ENCODE results near the gene QPRT. TPM values are rescaled to one million over a fixed set of nuclear protein-coding genes. Genes with fewer than 3 reads are reported as not detected.

The QPRT gene
- total RNA-seq, 1 experiment from 2014 or later: 0.52 TPM

DNA sequence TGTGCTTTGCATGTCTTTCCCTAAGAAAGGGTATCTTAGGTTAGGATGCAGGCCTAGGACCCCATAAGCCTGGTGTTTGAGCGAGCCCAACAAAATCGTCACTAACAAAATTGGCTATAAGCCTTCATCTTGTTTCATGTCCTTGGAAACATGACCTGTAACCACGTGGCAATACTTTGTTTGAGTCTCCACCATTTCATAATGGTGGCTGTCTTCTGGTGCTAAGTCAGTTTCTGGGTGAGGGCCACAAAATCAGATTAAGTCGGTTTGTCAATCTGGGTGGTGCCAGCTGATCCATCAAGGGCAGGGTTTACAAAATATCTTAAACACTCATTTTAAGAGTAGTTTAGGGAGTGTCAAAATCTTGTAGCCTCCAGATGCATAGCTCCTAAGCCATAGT is 33.8 kb downstream of the QPRT start:
- no peak overlapping the region for H3K4me3 ChIP-seq (replicated peaks in 1 of 2; ENCODE audit: low read depth in 1 of 2, low read length in 2 of 2)
- no peak overlapping the region for H3K4me2 ChIP-seq (ENCODE audit: low read length)
- intact Hi-C loops (cut with micrococcal nuclease): no loop called here
- peak overlapping the region; percentile 29 for H2AFZ ChIP-seq (ENCODE audit: low read depth, low read length, poor library complexity, severe bottlenecking)
- H3K4me1 ChIP-seq (ENCODE audit: control insufficient read depth in 1 of 2, insufficient read depth in 2 of 2, low read length in 2 of 2): peaks cover 5 to 11% of the 10 kb centered on the region in 2 experiments; a peak in 3 of 4 replicates
- no peaks in the 10 kb centered on the region for H3K9me3 ChIP-seq (ENCODE audit: control insufficient read depth in 1 of 2, insufficient read depth in 1 of 2, low read depth in 1 of 2, low read length in 2 of 2)
- no peaks in the 10 kb centered on the region for H4K20me1 ChIP-seq (ENCODE audit: insufficient read depth)
- no peaks in the 10 kb centered on the region for H3K36me3 ChIP-seq (ENCODE audit: control insufficient read depth in 1 of 2, insufficient read depth in 2 of 2, low read length in 2 of 2)
- ChIA-PET POLR2A (no interaction called here), RAD21 (ENCODE audit: low non-redundant PET in 1 of 2, low total read pairs in 2 of 2, uncharacterized antibody in 2 of 2, unreplicated experiment in 2 of 2) (no interaction called here), CTCF (interaction anchor here (1.0 to 1.3 kb wide), 2 partner anchors 12 to 16 kb away, joined by 3 to 5 read pairs; no protein-coding TSS in a partner anchor)
- BruUV-seq (replicated peaks): no TSS peak
- H3K9ac ChIP-seq (ENCODE audit: low read length): no peak overlapping the region
- H3K27ac ChIP-seq (ENCODE audit: low read depth, low read length): no peak overlapping the region
- no peaks in the 10 kb centered on the region for H3K79me2 ChIP-seq (ENCODE audit: insufficient read depth, low read length)
- TF ChIP-seq POLR2A (IDR thresholded peaks at IDR 0.05; ENCODE audit: borderline replicate concordance, extremely low read depth, insufficient read depth, insufficient read length): no peak
- TF ChIP-seq, protein P1, sequence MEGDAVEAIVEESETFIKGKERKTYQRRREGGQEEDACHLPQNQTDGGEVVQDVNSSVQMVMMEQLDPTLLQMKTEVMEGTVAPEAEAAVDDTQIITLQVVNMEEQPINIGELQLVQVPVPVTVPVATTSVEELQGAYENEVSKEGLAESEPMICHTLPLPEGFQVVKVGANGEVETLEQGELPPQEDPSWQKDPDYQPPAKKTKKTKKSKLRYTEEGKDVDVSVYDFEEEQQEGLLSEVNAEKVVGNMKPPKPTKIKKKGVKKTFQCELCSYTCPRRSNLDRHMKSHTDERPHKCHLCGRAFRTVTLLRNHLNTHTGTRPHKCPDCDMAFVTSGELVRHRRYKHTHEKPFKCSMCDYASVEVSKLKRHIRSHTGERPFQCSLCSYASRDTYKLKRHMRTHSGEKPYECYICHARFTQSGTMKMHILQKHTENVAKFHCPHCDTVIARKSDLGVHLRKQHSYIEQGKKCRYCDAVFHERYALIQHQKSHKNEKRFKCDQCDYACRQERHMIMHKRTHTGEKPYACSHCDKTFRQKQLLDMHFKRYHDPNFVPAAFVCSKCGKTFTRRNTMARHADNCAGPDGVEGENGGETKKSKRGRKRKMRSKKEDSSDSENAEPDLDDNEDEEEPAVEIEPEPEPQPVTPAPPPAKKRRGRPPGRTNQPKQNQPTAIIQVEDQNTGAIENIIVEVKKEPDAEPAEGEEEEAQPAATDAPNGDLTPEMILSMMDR (IDR thresholded peaks at IDR 0.05 in 2 of 3, conservative IDR thresholded peaks at IDR 0.05 in 1 of 3; ENCODE audit: borderline replicate concordance in 1 of 3, insufficient read depth in 1 of 3, low read depth in 2 of 3, low read length in 2 of 3): no peak
- TF ChIP-seq JUND (IDR thresholded peaks at IDR 0.05): no peak
- DNase-seq (ENCODE audit: low read depth, low spot score) (no peak), ATAC-seq (no peak)
- H3K27me3 ChIP-seq (ENCODE audit: insufficient read depth, low read length): no peaks in the 10 kb centered on the region
- no peaks in the 10 kb centered on the region for H3K9me2 ChIP-seq (ENCODE audit: insufficient read depth)

DNA sequence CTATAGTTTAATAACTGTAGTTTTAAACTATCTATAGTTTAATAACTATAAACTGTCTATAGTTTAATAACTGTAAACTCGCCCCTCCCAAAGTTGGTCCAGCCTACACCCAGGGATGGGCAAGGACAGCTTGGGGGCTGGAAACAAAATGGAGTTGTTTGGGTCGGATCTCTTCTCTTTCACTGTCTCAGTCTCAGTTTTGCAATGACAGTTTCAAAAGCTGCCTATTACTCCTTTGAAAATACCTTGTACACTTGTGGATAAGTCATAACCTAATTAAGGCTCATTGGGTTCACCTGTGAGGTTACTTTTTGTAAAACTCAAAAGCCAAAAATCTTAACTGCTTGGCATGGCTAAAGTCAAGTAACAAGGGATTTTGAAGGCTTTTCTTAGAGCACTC is 35.4 kb downstream of the QPRT start:
- intact Hi-C loops (cut with micrococcal nuclease): no loop called here
- ChIA-PET POLR2A (no interaction called here), CTCF (interaction anchor here (1.5 to 2.3 kb wide), 2 partner anchors 14 to 15 kb away, joined by 4 to 6 read pairs; no protein-coding TSS in a partner anchor), RAD21 (ENCODE audit: low non-redundant PET in 1 of 2, low total read pairs in 2 of 2, uncharacterized antibody in 2 of 2, unreplicated experiment in 2 of 2) (no interaction called here)
- Histone ChIP-seq H3K9me2 (ENCODE audit: insufficient read depth) (no peaks in the 10 kb centered on the region), H3K9ac (ENCODE audit: low read length) (no peak overlapping the region), H4K20me1 (ENCODE audit: insufficient read depth) (no peaks in the 10 kb centered on the region), H3K27me3 (ENCODE audit: insufficient read depth, low read length) (no peaks in the 10 kb centered on the region), H3K9me3 (ENCODE audit: control insufficient read depth in 1 of 2, insufficient read depth in 1 of 2, low read depth in 1 of 2, low read length in 2 of 2) (no peaks in the 10 kb centered on the region), H3K79me2 (ENCODE audit: insufficient read depth, low read length) (no peaks in the 10 kb centered on the region), H2AFZ (ENCODE audit: low read depth, low read length, poor library complexity, severe bottlenecking) (peak overlapping the region; percentile 89), H3K4me2 (ENCODE audit: low read length) (no peak overlapping the region), H3K36me3 (ENCODE audit: control insufficient read depth in 1 of 2, insufficient read depth in 2 of 2, low read length in 2 of 2) (no peaks in the 10 kb centered on the region), H3K4me1 (ENCODE audit: control insufficient read depth in 1 of 2, insufficient read depth in 2 of 2, low read length in 2 of 2) (peaks cover 5 to 11% of the 10 kb centered on the region in 2 experiments; a peak in 3 of 4 replicates), H3K27ac (ENCODE audit: low read depth, low read length) (no peak overlapping the region), H3K4me3 (replicated peaks in 1 of 2; ENCODE audit: low read depth in 1 of 2, low read length in 2 of 2) (no peak overlapping the region)
- DNase-seq (ENCODE audit: low read depth, low spot score) (no peak), ATAC-seq (no peak)
- no peak for TF ChIP-seq SIN3A (IDR thresholded peaks at IDR 0.05; ENCODE audit: low read depth)
- TF ChIP-seq, protein P2, sequence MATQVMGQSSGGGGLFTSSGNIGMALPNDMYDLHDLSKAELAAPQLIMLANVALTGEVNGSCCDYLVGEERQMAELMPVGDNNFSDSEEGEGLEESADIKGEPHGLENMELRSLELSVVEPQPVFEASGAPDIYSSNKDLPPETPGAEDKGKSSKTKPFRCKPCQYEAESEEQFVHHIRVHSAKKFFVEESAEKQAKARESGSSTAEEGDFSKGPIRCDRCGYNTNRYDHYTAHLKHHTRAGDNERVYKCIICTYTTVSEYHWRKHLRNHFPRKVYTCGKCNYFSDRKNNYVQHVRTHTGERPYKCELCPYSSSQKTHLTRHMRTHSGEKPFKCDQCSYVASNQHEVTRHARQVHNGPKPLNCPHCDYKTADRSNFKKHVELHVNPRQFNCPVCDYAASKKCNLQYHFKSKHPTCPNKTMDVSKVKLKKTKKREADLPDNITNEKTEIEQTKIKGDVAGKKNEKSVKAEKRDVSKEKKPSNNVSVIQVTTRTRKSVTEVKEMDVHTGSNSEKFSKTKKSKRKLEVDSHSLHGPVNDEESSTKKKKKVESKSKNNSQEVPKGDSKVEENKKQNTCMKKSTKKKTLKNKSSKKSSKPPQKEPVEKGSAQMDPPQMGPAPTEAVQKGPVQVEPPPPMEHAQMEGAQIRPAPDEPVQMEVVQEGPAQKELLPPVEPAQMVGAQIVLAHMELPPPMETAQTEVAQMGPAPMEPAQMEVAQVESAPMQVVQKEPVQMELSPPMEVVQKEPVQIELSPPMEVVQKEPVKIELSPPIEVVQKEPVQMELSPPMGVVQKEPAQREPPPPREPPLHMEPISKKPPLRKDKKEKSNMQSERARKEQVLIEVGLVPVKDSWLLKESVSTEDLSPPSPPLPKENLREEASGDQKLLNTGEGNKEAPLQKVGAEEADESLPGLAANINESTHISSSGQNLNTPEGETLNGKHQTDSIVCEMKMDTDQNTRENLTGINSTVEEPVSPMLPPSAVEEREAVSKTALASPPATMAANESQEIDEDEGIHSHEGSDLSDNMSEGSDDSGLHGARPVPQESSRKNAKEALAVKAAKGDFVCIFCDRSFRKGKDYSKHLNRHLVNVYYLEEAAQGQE (IDR thresholded peaks at IDR 0.05; ENCODE audit: low read depth): no peak
- no peak for TF ChIP-seq ZNF274 (IDR thresholded peaks at IDR 0.05; ENCODE audit: low read depth, low read length)
- TF ChIP-seq EGR1 (IDR thresholded peaks at IDR 0.05; ENCODE audit: low read depth): no peak
- TF ChIP-seq RAD21 (IDR thresholded peaks at IDR 0.05; ENCODE audit: low read depth): no peak
- TF ChIP-seq SP1 (IDR thresholded peaks at IDR 0.05; ENCODE audit: low read depth): no peak
- TF ChIP-seq SRF (IDR thresholded peaks at IDR 0.05; ENCODE audit: low read depth): no peak
- TF ChIP-seq EZH2 (IDR thresholded peaks at IDR 0.05): no peak
- TF ChIP-seq JUND (IDR thresholded peaks at IDR 0.05): no peak
- TF ChIP-seq ZFX (IDR thresholded peaks at IDR 0.05): no peak
- TF ChIP-seq CBX3 (IDR thresholded peaks at IDR 0.05; ENCODE audit: low read depth): no peak
- TF ChIP-seq POLR2A (IDR thresholded peaks at IDR 0.05; ENCODE audit: borderline replicate concordance, extremely low read depth, insufficient read depth, insufficient read length): no peak
- no TSS peak for BruUV-seq (replicated peaks)

All from HCT116 (cell line).